ENCODE results near the gene EMID1.

Gene EMID1

DNA sequence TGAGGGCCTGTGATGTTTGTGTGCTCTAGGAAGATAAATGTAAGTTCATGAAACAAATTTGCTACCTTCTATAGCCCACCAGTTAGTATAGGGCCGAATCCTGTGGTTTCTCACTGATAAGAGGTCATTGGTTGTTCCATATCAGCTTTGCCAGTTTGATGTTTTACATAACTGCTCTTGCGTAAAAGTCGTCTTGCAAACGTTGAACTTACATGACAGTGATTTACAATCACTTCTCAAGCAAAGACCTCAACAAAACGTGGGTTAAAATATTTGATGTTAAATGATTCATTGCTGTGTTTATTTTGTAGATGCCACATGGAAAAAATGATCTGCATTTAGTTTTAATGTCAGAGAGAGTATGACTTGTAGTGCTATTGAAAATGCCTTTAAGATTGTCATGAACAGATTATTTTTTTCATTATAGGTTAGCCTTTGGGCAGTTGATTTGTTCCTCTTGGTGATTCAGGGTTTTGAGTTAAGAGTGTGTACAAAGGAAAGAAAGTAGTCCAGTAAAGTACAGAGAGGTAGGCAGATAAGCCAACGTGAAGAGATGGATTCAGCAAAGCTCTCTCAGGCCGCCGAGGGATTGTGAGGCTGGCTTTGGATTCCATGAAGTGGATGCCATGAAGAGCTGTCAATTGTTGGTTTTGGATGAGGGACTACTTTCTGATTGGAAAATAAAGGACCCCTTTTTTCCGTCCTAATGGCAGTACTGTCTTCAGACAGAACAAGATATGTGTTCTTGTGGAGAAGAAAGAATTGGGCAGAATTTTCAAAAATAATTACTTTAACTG is 65.0 kb downstream of the EMID1 start:
- ChIA-PET POLR2A (interaction anchor here (0.7 to 1.3 kb wide), 4 partner anchors 9 to 40 kb away, joined by 3 to 6 read pairs (median 4); partner anchors contain the start of gene GAS2L1), CTCF (interaction anchor here (0.6 to 0.7 kb wide), 2 partner anchors 33 to 41 kb away, joined by 3 read pairs; no protein-coding TSS in a partner anchor)

GRCh38 chr22:29272624-29273023 is 66.9 kb downstream of the EMID1 start:
- ChIA-PET CTCF (no interaction called here), POLR2A (no interaction called here)
- Histone ChIP-seq H3K4me3 (ENCODE audit: low read depth, low read length) (no peak overlapping the region), H3K27ac (ENCODE audit: extremely low read depth, low read depth, low read length) (no peak overlapping the region), H3K9me3 (ENCODE audit: control insufficient read depth, insufficient read depth, low read depth, low read length) (no peaks in the 10 kb centered on the region), H3K4me1 (ENCODE audit: control insufficient read depth, insufficient read depth, low read length) (peaks cover 7% of the 10 kb centered on the region), H3K36me3 (ENCODE audit: control insufficient read depth in 2 of 2, insufficient read depth in 1 of 2, low read length in 2 of 2) (peaks cover 49 to 89% of the 10 kb centered on the region in 2 experiments)
- no peak for TF ChIP-seq GFI1B (tag by site-specific recombination; IDR thresholded peaks at IDR 0.05)
- TF ChIP-seq ZNF692 (tag by site-specific recombination; IDR thresholded peaks at IDR 0.05): no peak
- TF ChIP-seq, protein P1, sequence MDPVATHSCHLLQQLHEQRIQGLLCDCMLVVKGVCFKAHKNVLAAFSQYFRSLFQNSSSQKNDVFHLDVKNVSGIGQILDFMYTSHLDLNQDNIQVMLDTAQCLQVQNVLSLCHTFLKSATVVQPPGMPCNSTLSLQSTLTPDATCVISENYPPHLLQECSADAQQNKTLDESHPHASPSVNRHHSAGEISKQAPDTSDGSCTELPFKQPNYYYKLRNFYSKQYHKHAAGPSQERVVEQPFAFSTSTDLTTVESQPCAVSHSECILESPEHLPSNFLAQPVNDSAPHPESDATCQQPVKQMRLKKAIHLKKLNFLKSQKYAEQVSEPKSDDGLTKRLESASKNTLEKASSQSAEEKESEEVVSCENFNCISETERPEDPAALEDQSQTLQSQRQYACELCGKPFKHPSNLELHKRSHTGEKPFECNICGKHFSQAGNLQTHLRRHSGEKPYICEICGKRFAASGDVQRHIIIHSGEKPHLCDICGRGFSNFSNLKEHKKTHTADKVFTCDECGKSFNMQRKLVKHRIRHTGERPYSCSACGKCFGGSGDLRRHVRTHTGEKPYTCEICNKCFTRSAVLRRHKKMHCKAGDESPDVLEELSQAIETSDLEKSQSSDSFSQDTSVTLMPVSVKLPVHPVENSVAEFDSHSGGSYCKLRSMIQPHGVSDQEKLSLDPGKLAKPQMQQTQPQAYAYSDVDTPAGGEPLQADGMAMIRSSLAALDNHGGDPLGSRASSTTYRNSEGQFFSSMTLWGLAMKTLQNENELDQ (tag by site-specific recombination; IDR thresholded peaks at IDR 0.05; ENCODE audit: low read depth): no peak
- TF ChIP-seq KLF16 (tag by site-specific recombination; IDR thresholded peaks at IDR 0.05): no peak
- TF ChIP-seq ZNF768 (tag by site-specific recombination; IDR thresholded peaks at IDR 0.05): no peak
- no peak for TF ChIP-seq ZFP41 (tag by site-specific recombination; IDR thresholded peaks at IDR 0.05; ENCODE audit: borderline replicate concordance)
- no peak for TF ChIP-seq ZNF571 (tag by site-specific recombination; IDR thresholded peaks at IDR 0.05)
- no peak for TF ChIP-seq KLF9 (tag by site-specific recombination; IDR thresholded peaks at IDR 0.05; ENCODE audit: low read depth)
- no peak for TF ChIP-seq ZNF785 (tag by site-specific recombination; IDR thresholded peaks at IDR 0.05)
- no peak for TF ChIP-seq ZNF837 (tag by site-specific recombination; IDR thresholded peaks at IDR 0.05)
- TF ChIP-seq, protein P2, sequence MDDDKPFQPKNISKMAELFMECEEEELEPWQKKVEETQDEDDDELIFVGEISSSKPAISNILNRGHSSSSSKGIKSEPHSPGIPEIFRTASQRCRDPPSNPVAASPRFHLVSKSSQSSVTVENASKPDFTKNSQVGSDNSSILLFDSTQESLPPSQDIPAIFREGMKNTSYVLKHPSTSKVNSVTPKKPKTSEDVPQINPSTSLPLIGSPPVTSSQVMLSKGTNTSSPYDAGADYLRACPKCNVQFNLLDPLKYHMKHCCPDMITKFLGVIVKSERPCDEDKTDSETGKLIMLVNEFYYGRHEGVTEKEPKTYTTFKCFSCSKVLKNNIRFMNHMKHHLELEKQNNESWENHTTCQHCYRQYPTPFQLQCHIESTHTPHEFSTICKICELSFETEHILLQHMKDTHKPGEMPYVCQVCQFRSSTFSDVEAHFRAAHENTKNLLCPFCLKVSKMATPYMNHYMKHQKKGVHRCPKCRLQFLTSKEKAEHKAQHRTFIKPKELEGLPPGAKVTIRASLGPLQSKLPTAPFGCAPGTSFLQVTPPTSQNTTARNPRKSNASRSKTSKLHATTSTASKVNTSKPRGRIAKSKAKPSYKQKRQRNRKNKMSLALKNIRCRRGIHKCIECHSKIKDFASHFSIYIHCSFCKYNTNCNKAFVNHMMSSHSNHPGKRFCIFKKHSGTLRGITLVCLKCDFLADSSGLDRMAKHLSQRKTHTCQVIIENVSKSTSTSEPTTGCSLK (tag by site-specific recombination; IDR thresholded peaks at IDR 0.05): no peak
- TF ChIP-seq EGR2 (tag by site-specific recombination; IDR thresholded peaks at IDR 0.05; ENCODE audit: low read depth): no peak
- no peak for TF ChIP-seq ZNF701 (tag by site-specific recombination; IDR thresholded peaks at IDR 0.05)

More for the DNA sequence above, 65.0 kb downstream of the EMID1 start:
- Histone ChIP-seq H3K4me3 (ENCODE audit: low read depth, low read length) (peak overlapping the region; percentile 75), H3K36me3 (ENCODE audit: control insufficient read depth in 2 of 2, insufficient read depth in 1 of 2, low read length in 2 of 2) (peaks cover 34 to 82% of the 10 kb centered on the region in 2 experiments), H3K9me3 (ENCODE audit: control insufficient read depth, insufficient read depth, low read depth, low read length) (no peaks in the 10 kb centered on the region), H3K27ac (ENCODE audit: extremely low read depth, low read depth, low read length) (peak overlapping the region; percentile 99; the same call in 1 of the 2 replicates), H3K4me1 (ENCODE audit: control insufficient read depth, insufficient read depth, low read length) (peaks cover 7% of the 10 kb centered on the region)
- TF ChIP-seq ZNF692 (tag by site-specific recombination; IDR thresholded peaks at IDR 0.05) (no peak), ZNF747 (tag by site-specific recombination; IDR thresholded peaks at IDR 0.05) (no peak), SP7 (tag by site-specific recombination; IDR thresholded peaks at IDR 0.05) (peak; percentile 30; the same call in 1 of the 2 replicates), ZEB2 (tag by site-specific recombination; IDR thresholded peaks at IDR 0.05) (peak; percentile 32; the same call in 1 of the 2 replicates), FEZF1 (tag by site-specific recombination; IDR thresholded peaks at IDR 0.05) (peak; percentile 47; the same call in 1 of the 2 replicates), MYNN (tag by site-specific recombination; IDR thresholded peaks at IDR 0.05; ENCODE audit: borderline replicate concordance) (no peak), ZNF660 (tag by site-specific recombination; IDR thresholded peaks at IDR 0.05) (peak; percentile 21; the same call in 1 of the 2 replicates), PRDM6 (tag by site-specific recombination; IDR thresholded peaks at IDR 0.05) (peak; percentile 83), ZNF600 (tag by site-specific recombination; IDR thresholded peaks at IDR 0.05) (0 out of 2 replicates have a peak, but pooled peaks have one; percentile 15), ZNF366 (tag by site-specific recombination; conservative IDR thresholded peaks at IDR 0.05) (0 out of 2 replicates have a peak, but pooled peaks have one; percentile 16), ZNF629 (tag by site-specific recombination; IDR thresholded peaks at IDR 0.05) (peak; percentile 32; the same call in 1 of the 2 replicates), TCF7L2 (IDR thresholded peaks at IDR 0.05; ENCODE audit: borderline replicate concordance, low read depth, low read length) (peak; percentile 40; the same call in 1 of the 2 replicates), TRIM28 (IDR thresholded peaks at IDR 0.05; ENCODE audit: borderline replicate concordance, low read length) (0 out of 2 replicates have a peak, but pooled peaks have one; percentile 41)
